Stimulated activated effector memory CD8-positive, alpha-beta T cell treated with anti-CD3 and anti-CD28 coated beads, Interleukin-12 subunit alpha, Interleukin-12 subunit beta, amount 100 ng/mL, for 72 hours (primary cell): ENCODE results near the gene LSP1.

Source experiments
- ATAC-seq: fragments of 150-1000 bp; cut with Tn5 transposase; 2 replicates; pipeline ENCODE4 v1.10.0; 2021
- DNase-seq, 2 donors: peaks; one replicate each; pipeline ENCODE4 v3.0.0; 2021 to 2022; ENCODE audit warnings: low spot score in 2 of 2
- H3K27ac Mint-ChIP-seq: one replicate; pipeline ENCODE4 v1.8.0; 2022; ENCODE audit warnings: mild to moderate bottlenecking, mixed read lengths
- H3K36me3 Mint-ChIP-seq: one replicate; pipeline ENCODE4 v1.8.0; 2022; ENCODE audit warnings: mild to moderate bottlenecking, mixed read lengths
- H3K4me1 Mint-ChIP-seq: one replicate; pipeline ENCODE4 v1.8.0; 2022; ENCODE audit warnings: mixed read lengths
- H3K4me3 Mint-ChIP-seq: one replicate; pipeline ENCODE4 v1.8.0; 2022; ENCODE audit warnings: mild to moderate bottlenecking, mixed read lengths
- H3K9me3 Mint-ChIP-seq: one replicate; pipeline ENCODE4 v1.8.0; 2022; ENCODE audit warnings: mixed read lengths

Gene LSP1

DNA sequence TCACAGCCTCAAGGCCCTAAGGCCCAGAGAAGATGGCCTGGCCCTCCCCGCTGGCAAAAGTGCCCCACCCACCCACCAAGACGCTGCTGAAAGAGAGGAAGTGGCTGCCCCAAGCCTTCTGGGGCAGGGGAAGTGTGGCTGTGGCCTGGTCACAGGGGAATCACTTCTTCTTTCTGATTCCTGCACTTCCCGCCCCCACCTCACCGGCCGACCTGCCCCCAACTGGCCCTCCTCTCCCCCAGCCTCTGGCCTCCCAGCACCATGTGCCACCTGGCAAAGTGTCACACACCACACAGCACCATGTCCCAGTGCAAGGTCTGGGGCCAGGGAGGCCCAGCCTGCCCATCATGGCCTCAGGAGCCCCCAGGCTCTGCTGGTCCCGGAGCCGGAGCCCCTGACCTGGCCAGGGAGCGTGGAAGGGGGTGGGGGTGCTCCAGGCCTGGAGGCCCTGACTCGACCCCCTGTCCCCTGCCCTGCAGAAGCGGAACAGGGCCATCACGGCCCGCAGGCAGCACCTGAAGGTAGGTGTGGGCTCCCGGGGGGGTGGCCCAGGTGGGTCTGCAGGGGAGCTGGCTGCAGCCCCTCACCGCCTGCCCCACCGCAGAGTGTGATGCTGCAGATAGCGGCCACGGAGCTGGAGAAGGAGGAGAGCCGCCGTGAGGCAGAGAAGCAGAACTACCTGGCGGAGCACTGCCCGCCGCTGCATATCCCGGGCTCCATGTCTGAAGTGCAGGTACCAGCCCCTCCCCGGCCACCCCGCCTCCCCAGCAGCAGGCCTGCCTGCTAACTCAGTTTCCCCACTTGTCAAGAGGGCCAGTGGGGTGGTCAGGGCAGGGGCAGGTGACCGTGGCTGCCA lies 12.7 kb upstream of the LSP1 start:
- H3K4me3 Mint-ChIP-seq = no peak overlapping the region

DNA sequence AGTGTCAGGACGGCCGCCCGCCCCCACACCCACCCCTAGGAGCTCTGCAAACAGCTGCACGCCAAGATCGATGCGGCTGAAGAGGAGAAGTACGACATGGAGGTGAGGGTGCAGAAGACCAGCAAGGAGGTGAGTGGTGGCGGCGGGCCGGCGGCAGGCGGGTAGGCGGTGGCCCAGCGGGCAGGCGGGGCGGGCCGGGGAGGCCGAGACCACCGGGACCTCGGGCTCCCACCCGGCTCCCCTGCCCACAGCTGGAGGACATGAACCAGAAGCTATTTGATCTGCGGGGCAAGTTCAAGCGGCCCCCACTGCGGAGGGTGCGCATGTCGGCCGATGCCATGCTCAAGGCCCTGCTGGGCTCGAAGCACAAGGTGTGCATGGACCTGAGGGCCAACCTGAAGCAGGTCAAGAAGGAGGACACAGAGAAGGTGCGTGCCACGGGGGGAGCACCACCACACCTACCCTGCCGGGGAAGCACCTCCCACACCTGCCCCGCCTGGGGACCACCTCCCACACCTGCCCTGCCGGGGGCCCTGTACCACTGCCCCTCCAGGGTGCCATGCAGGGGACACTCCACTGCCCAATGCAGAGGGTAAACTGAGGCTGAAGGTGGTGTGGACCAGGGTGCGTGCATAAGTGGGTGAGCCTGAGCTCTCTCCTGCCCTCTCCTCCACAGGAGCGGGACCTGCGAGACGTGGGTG lies 12.0 kb upstream of the LSP1 start:
- no peak for DNase-seq
- H3K9me3 Mint-ChIP-seq = no peaks in the 10 kb centered on the region
- no peak overlapping the region for H3K4me3 Mint-ChIP-seq
- H3K4me1 Mint-ChIP-seq = peaks cover 40% of the 10 kb centered on the region
- no peak for ATAC-seq
- H3K27ac Mint-ChIP-seq = no peak overlapping the region
- no peaks in the 10 kb centered on the region for H3K36me3 Mint-ChIP-seq

More for the DNA sequence above, 12.7 kb upstream of the LSP1 start:
- Mint-ChIP-seq H3K9me3 (no peaks in the 10 kb centered on the region), H3K27ac (peak overlapping the region; percentile 84), H3K4me1 (peaks cover 32% of the 10 kb centered on the region), H3K36me3 (no peaks in the 10 kb centered on the region)
- ATAC-seq (no peak), DNase-seq (no peak)

- ATAC-seq (no peak), DNase-seq (no peak)
- no peaks in the 10 kb centered on the region for H3K9me3 Mint-ChIP-seq
- H3K27ac Mint-ChIP-seq = no peak overlapping the region
- H3K4me3 Mint-ChIP-seq = no peak overlapping the region
- H3K4me1 Mint-ChIP-seq = peaks cover 47% of the 10 kb centered on the region
- no peaks in the 10 kb centered on the region for H3K36me3 Mint-ChIP-seq
These were observed 11.3 kb upstream of the LSP1 start for GRCh38 chr11:1841511-1842148.

DNA sequence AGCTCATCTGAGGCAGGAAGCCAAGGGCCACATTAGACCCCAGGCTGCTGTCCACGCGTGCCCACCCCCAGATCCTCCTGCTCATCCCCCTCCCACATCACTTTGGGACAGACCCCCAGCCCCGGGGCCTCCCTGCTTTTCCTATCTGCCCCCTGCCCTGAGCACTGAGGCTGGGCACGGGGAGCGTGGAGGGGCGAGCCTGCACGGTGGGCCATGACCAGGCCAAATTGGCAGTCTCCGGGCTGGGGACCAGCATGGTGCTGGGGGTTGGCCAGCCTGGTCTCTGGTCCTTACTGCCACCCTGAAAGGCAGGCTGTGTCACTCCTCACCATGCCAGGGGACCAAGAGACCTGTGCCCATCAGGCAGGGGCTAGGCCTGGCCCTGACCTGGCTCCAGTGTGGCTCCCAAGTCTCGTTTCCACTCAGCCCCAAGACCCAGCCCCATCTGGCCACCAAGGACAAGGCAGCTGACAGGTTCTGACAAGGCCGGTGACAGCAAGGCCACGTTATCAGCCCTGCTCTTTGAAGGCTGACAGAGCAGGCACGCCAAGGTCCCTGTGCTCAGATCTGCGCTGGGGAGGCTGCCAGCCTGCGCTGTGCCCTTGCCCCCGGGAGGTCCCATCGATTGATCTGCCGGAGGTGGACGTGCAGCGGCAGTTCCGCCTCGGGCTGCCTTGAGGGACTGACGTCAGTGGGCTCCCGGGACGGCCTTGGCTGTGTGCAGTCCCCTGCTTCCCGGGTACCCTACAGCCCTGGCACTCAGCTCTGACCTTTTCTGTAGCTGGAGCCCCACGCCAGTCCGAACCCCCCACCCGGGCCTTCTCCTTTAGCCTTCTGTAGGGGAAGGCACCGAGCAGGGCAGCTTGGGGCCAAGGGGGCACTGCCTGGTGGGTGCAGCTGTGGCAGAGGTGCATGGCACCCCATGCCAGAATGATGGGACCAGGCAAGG lies 10.5 kb upstream of the LSP1 start:
- no peak for DNase-seq
- no peaks in the 10 kb centered on the region for H3K36me3 Mint-ChIP-seq
- H3K27ac Mint-ChIP-seq = peak overlapping the region; percentile 96
- H3K9me3 Mint-ChIP-seq = no peaks in the 10 kb centered on the region
- peak overlapping the region; percentile 75 for H3K4me3 Mint-ChIP-seq
- ATAC-seq = no peak
- H3K4me1 Mint-ChIP-seq = peaks cover 55% of the 10 kb centered on the region

DNA sequence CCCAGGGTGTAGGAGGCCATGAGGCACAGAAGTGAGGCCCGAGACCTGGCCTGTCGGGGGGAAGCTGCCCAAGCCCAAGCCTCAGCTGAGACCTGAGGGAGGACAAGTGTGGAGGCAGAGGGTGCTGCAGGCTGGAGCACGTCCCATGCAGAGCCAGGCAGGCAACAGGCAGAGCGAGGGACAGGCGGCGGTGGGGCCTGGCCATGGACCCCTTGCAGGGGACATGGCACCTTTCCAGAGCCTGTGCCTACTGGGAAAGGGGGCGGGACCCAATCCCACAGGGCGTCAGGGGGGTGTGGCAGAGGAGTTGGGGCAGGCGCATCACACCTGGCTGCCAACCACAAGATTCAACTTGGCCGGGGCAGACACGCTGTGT lies 9.8 kb upstream of the LSP1 start:
- H3K27ac Mint-ChIP-seq = peak overlapping the region; percentile 96
- H3K4me3 Mint-ChIP-seq = peak overlapping the region; percentile 75
- no peak for DNase-seq
- no peaks in the 10 kb centered on the region for H3K36me3 Mint-ChIP-seq
- ATAC-seq = no peak
- H3K9me3 Mint-ChIP-seq = no peaks in the 10 kb centered on the region
- peaks cover 61% of the 10 kb centered on the region for H3K4me1 Mint-ChIP-seq

GRCh38 chr11:1843796-1844195 lies 9.1 kb upstream of the LSP1 start:
- no peak for DNase-seq
- H3K4me3 Mint-ChIP-seq = peak overlapping the region; percentile 75
- no peaks in the 10 kb centered on the region for H3K36me3 Mint-ChIP-seq
- ATAC-seq = no peak
- H3K9me3 Mint-ChIP-seq = no peaks in the 10 kb centered on the region
- peaks cover 69% of the 10 kb centered on the region for H3K4me1 Mint-ChIP-seq
- H3K27ac Mint-ChIP-seq = peak overlapping the region; percentile 96

DNA sequence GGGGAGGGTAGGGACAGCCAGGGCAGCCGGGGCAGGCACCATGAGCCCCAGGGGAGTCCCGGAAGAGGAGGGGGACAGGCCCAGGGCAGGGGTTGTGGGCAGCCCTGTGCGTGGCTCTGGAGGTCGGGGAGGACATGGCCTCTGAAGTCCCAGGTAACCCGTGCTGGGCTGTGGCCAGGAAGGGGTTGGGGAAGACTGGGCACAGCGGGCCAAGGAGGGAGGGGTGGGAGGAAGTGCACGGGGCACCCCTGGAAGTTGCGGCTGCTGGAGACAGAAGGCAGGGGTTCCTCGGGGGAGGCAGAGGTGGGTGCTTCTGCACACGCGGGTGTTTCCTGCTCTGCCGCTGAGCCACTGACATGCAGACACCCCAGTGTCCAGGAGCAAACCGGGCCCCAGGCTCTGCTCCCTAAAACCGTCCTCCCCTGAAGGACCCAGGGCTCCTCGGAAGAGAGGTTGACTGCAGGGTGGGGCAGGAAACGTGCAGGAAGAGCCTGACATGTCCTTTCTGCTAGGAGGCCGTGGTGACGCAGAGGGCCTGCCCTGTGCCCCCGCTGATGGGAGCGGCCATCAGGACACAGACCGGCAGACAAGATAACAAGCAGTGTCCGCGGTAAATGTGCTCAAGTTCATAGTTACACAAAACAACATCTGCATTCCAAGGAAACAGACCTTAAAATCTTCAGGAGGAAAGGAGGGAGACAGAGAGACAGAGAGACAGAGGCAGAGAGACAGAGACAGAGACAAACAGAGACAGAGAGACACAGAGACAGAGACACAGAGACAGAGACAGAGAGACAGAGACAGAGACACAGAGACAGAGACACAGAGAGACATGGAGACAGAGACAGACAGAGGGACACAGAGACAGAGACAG lies 8.4 kb upstream of the LSP1 start:
- peak overlapping the region; percentile 75 for H3K4me3 Mint-ChIP-seq
- DNase-seq (peak; percentile 47 to 73), ATAC-seq (peak; percentile 83)
- no peaks in the 10 kb centered on the region for H3K36me3 Mint-ChIP-seq
- peak overlapping the region; percentile 96 for H3K27ac Mint-ChIP-seq
- no peaks in the 10 kb centered on the region for H3K9me3 Mint-ChIP-seq
- H3K4me1 Mint-ChIP-seq = peaks cover 74% of the 10 kb centered on the region

- no peaks in the 10 kb centered on the region for H3K9me3 Mint-ChIP-seq
- ATAC-seq (no peak), DNase-seq (no peak)
- H3K4me1 Mint-ChIP-seq = peaks cover 74% of the 10 kb centered on the region
- H3K36me3 Mint-ChIP-seq = no peaks in the 10 kb centered on the region
- peak overlapping the region; percentile 75 for H3K4me3 Mint-ChIP-seq
- peak overlapping the region; percentile 96 for H3K27ac Mint-ChIP-seq
These were observed 7.8 kb upstream of the LSP1 start for GRCh38 chr11:1845095-1845429.

GRCh38 chr11:1845561-1846452 lies 7.1 kb upstream of the LSP1 start:
- no peaks in the 10 kb centered on the region for H3K9me3 Mint-ChIP-seq
- H3K36me3 Mint-ChIP-seq = no peaks in the 10 kb centered on the region
- H3K27ac Mint-ChIP-seq = peak overlapping the region; percentile 96
- DNase-seq (no peak), ATAC-seq (peak; percentile 62)
- peak overlapping the region; percentile 75 for H3K4me3 Mint-ChIP-seq
- H3K4me1 Mint-ChIP-seq = peaks cover 79% of the 10 kb centered on the region

- H3K4me1 Mint-ChIP-seq = peaks cover 86% of the 10 kb centered on the region
- peak overlapping the region; percentile 75 for H3K4me3 Mint-ChIP-seq
- no peak for ATAC-seq
These were observed 6.4 kb upstream of the LSP1 start for GRCh38 chr11:1846453-1846932.

DNA sequence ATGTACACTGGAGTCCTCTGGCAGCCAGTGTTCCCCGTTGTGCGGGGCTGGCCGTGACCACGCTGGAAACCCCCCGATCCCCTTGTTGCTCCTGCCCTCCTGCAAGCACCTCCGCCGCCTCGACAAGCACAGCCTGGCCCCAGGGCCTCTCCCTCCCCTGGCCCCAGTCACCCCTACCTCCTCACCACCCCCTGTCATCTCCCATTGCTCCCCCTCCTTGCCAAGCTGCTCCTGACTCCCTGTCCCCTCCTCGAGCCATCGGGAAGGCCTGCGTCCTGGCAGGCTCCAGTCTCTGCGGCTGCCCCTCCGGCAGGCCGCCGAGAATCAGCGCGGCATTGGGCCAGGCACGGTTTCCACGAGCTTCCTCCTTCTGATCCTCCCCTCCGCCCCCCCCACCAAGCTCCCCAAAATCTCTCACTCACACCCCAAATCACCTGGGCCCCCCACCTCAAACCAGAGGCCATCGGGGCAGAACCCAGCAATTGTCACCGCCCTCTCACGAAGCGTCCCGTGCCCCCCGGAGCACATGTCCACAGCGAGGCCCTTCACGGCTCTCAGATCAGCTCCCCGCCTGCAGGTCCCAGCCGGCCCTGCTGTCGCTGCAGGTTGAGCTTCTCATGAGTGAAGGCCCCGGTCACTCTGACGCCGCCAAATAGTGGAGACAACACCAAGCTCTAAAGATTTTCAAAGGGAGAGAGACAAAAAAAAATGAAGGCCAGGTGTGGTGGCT lies 5.7 kb upstream of the LSP1 start:
- no peak for ATAC-seq

More at GRCh38 chr11:1846453-1846932, 6.4 kb upstream of the LSP1 start:
- no peaks in the 10 kb centered on the region for H3K36me3 Mint-ChIP-seq
- no peaks in the 10 kb centered on the region for H3K9me3 Mint-ChIP-seq
- H3K27ac Mint-ChIP-seq = peak overlapping the region; percentile 96
- no peak for DNase-seq

DNA sequence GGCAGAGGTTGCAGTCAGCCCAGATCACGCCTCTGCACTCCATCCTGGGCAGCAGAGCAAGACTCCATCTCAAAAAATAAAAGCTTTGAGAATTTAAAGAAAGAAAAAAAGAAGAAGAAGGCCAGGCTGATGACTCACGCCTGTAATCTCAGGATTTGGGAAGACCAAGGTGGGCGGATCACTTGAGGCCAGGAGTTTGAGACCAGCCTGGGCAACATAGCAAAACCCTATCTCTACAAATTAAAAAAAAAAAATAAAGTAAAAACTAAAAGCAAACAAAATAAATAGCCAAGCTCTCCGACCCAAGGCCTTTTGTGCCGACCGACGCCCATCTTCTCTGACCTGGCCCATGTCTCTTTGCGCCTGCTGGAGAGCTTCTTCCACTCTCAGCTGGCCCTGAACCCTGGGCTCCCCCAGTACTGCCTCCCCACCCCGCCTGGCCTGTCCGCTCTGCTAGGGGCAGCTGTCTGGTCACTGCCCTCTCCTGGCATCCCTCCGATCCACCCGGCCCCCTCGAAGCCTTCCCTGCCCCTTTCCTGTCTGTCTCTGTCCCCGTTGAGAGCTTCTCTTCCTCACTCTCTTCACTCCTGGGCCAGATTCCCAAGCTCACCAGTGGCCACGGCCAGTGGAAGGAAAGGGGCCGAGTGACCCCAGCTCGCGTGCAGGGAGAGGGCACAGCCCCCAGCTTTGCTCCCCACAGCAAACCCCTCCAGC lies 4.8 kb upstream of the LSP1 start:
- Mint-ChIP-seq H3K27ac (peak overlapping the region; percentile 96), H3K36me3 (no peaks in the 10 kb centered on the region), H3K9me3 (no peaks in the 10 kb centered on the region), H3K4me3 (no peak overlapping the region), H3K4me1 (peaks cover 100% of the 10 kb centered on the region)
- DNase-seq = no peak
- ATAC-seq = no peak

More for the DNA sequence above, 5.7 kb upstream of the LSP1 start:
- H3K9me3 Mint-ChIP-seq = no peaks in the 10 kb centered on the region
- DNase-seq = no peak
- no peaks in the 10 kb centered on the region for H3K36me3 Mint-ChIP-seq
- peak overlapping the region; percentile 96 for H3K27ac Mint-ChIP-seq
- H3K4me1 Mint-ChIP-seq = peaks cover 93% of the 10 kb centered on the region
- H3K4me3 Mint-ChIP-seq = peak overlapping the region; percentile 75
